ELR (cell line): ENCODE measurements around the gene ANKRD13B.

Experiments used
- DNase-seq: peaks from one replicate; pipeline ENCODE4 v3.0.0-alpha.2; 2015; ENCODE audit warnings: low read depth

Gene ANKRD13B

GRCh38 chr17:29616300-29617048 lies 23.5 kb downstream of the ANKRD13B start:
- DNase-seq = no peak

- peak; percentile 65 for DNase-seq
Observed at GRCh38 chr17:29617125-29617480, 24.2 kb downstream of the ANKRD13B start.

- DNase-seq = peak; percentile 53
Observed at GRCh38 chr17:29617481-29618271, 24.7 kb downstream of the ANKRD13B start.

DNA sequence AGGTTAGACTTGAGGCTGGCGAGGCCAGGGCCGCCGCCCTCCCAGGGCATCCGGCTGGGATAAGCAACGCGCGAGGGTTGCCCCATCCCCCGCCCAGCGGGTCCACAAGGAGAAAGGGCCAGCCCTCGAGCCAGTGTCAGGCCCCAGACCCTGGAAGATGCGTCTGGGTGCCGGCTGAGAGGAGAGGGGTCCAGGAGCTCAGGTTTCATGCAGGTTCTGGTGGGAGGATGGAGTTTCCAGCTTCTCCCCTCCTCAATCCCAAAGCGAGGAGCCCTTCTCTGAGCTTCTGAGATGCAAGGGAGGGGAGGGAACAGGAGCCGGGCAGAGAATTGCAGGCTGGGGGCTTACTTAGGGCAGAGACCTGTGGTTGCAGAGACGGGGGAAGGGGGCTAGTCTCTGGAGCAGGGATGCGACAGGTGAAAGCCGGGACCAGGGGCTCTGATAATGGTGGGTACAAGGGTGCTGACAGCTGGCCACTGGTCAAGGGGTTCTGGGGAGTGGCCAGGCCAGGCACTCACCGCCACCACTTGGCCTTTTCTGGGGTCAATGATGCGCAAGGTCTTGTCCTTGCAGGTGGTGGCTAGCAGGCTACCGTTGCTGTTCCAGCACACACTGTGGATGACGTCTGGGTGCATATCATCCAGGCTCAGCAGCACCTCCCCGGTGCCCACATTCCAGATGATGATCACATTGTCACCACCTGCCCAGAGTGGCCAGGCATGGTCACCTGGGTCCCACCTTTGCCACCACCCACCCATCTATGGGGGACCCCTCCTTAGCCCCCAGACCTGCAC lies 25.5 kb downstream of the ANKRD13B start:
- DNase-seq = no peak

DNA sequence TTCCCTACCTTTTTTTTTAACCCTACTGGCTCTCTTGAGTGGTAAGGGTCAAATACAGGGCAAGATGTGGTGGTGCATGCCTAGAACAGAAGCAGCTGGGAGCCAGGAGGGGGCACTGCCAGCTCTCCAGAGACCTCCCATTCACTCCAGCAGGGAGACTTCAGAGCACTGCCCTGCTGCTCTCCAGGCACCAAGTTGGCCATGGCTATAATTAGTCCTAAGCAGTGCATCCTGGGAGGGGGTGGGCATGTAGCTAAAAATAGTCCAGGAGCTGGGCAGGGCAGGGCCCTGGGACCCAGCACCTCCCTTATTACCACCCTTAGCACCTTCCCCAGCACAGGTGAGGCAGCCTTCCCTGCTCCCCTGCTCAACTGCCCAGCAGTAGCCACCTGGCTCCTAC lies 26.3 kb downstream of the ANKRD13B start:
- DNase-seq = peak; percentile 47

DNA sequence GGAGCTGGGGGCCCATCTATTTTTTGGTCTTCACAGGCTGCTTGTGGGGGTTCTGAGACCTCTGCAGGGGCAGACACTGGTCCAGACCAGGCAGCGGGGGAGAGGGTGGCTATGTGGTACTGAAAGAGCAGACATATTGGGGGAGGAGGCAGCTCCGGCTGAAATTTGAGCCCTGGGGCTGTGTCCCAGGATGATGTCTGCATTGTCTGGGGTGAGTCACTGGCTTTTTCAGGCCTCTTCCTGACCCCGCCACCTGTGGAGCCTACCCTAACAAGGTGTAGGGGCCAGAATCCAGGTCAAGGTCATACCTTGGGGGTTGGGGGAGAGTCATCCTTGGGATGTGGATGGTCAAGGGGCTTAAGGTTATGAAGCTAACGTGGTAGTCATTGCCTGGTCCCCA lies 27.3 kb downstream of the ANKRD13B start:
- peak; percentile 71 for DNase-seq

GRCh38 chr17:29620779-29621500 lies 28.0 kb downstream of the ANKRD13B start:
- DNase-seq = no peak

DNA sequence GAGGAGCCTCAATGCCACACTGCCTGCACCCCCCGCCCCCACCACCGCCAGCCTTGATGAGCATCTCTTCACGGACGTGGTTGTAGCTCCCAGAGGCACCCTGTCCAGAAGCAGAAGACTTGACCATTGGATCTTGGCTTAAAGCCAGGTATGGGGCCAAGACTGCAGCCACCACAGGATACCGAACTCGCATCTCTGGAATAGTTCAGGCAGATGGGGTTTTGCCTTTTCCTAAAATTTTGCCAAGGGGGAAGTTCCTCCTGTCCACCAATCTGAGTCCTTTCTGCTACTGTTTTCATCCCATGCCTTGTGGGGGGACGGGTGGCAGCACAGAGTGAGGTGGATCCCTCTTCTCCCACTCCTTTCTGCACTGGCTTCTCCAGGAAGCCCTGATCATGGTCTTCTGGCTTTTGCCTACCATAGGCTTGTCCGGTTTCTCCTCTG lies 28.8 kb downstream of the ANKRD13B start:
- DNase-seq = no peak

DNA sequence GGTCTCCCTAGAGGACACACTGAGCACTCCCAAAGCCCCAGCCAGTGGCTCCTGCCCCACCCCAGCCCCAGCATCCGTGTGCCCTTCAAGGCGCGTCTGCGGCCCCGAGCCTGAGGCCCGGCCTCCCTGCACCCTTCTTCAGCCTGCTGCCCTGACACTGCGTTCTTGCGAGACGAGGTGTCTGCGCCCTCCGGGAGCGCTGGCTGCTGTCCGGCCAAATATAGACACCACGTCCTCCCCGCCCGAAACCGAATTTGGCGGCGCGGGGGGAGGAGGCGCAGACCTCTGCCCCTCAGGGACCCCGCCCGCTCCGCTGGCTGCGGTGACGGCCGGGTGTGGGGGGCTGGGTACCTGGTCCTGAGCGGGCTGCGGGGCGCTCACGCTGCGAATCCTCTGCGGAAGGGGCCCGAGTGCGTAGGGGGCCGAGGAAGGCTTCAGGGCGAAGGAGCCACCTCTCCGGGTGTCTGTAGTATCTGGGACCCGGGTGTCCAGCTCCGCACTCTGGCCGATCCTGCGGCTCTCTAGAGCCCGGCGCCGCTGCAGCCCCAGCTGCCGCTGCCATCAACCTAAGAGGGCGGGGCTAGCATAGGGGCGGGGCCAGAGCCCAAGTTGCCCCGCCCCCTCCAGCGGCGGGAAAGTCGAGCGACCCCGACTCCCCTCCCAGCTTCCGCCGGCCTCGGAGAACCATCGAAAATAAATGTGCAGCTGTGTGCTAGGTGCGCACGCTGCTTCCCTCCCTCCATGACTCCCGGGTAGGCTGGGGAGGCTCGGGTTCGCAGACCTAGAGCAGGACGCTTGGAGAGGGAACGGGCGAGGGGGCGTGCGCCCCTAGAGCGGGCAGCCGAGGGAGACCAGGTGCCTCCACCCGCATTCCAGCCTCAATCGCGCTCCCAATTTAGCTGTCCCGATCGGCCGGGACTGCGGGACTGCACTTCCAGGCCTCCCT lies 29.7 kb downstream of the ANKRD13B start, which contains the start of gene CORO6:
CORO6 (minus strand) TSS at position 576 of the 946 bp plus-strand sequence. CDS start 1,491 bp downstream, outside the sequence.
- peak; percentile 60 for DNase-seq

- no peak for DNase-seq
Observed at GRCh38 chr17:29623283-29623647, 30.3 kb downstream of the ANKRD13B start.

- DNase-seq = no peak
Observed at GRCh38 chr17:29624586-29624985, 31.7 kb downstream of the ANKRD13B start.

DNA sequence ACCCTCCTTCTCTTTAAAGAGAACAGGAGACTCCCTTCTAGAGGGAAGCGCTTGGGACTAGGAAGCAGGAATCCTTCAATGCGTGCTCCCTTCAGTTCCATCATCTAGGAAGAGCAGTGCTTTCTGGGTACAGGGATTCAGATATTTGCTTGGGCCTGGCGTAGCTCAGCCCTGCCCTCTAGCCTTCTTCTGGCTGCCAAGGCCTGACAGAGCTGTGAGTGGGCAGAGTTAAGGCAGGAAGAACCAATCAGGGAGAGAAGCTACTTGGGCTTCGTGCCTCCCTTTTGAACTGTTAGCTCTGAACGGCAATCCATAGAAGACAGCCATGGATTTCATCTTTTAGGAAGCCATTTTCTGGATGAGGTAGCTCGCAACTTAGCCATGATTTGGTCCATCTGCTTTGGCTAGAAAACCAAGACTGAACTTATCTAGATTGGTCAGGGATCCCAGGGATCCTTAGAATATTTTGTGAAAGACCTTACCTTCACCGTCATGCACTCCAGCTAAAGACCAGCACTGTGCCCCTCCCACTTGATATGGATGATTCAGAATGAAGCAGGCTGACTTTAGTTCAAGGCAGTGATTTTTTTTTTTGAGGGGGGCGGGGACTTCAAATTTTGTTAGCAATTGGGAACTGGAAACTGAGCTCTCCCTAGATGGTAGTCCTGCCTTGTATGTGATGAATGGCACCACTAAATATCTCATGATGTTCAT lies 32.3 kb downstream of the ANKRD13B start:
- DNase-seq = peak; percentile 48

DNA sequence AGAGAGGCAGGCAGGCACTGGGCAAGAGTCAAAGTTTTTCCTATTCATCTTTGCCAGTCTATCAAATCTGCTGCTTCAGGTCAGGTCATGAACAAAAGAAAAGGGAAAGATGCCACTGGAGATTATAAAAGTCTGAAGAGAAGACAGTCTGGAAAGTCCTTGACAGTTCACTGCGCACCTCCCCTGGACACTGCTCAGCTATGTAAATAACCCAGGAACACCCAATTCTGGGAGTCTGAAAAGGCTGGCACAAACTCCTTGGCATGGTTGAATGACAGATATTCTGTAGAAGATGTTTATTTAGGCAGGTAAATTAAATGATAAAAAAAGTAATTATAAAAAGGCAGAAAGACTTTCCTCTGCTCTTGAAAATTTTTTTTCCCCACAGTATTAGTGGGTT lies 35.0 kb downstream of the ANKRD13B start:
- no peak for DNase-seq

DNA sequence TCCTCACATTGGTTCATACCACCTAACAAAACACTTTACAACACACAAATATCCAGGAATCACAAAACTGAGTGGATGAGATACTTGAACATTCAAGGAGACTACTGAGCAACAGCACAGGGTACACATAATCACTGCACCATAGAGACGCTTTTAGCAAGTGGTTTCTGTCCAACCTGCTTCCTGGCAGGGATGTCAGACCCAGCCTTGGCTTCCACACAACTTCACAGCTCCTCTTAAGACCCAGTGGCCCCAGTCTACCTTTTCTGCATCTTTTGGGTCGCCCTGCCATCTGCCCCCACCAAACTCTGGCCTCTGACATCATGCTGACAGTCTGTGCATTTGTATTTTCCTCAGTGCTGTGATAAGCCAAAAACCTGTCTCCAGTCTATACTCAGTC lies 35.7 kb downstream of the ANKRD13B start:
- DNase-seq = no peak

- no peak for DNase-seq
Observed at GRCh38 chr17:29629839-29630238, 36.9 kb downstream of the ANKRD13B start.

DNA sequence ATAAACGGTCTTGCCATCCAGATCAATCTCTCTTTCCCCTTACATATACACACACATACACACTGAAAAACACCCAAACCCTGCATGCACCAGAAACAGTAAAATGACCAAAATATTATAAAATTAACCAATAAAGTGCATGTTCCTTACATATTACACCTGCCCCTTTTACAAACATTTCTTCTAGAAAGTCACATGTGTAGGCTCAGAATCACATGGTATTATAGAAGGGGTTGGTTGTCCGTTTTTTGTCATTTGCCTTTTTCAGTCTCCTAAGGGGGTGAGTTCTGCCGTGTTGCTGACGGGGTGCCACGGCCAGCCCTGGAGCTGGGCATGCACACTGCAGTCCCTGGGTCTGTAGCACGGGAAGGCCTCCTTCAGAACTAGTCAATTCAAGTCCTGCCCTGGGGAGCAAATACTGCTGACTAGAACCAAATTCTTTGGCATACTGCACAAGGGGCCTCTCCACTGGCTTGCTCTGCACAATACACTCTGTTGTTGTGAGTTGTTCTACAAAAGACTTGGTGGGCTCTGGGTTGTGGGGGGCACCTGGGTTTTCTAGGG lies 37.8 kb downstream of the ANKRD13B start:
- DNase-seq = no peak

DNA sequence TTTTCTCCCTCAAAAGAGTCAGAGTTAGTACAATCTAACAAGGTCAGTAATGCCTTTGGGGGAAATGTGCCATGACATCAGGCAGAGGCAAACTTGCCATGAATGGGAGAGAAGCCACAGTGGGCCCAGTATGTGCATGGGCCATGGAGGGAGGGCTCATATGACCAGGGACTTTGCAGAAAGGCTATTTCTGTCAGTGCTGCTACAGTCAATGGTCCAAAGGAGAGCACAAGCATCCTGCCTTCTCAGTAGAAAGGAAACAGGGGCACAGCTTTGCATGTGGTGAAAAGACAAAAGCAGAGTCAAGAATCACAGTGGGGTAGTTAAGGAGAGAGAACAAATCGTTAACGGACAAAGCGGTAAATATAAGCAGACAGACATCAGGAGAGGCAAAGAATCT lies 41.0 kb downstream of the ANKRD13B start:
- no peak for DNase-seq

GRCh38 chr17:29640413-29640812 lies 47.5 kb downstream of the ANKRD13B start:
- peak; percentile 61 for DNase-seq

GRCh38 chr17:29640981-29641642 lies 48.2 kb downstream of the ANKRD13B start:
- DNase-seq = no peak
